DMS 273 (cell line): ENCODE measurements around the gene EIF1.
"Not testable (repeated sequence)": the region's sequence is repeated elsewhere in the genome, so short reads cannot be mapped to it uniquely, and the experiment has no call there.

Source experiments
- DNase-seq: peaks from one replicate; lab custom pipeline; 2025; ENCODE audit not compliant: unreplicated experiment; lab: John Stamatoyannopoulos, UW

EIF1 gene

GRCh38 chr17:41697122-41697962, 8.7 kb downstream of the EIF1 start:
- peak; percentile 60 for DNase-seq

- not testable (repeated sequence) for DNase-seq
Measured at GRCh38 chr17:41700843-41701242, 12.2 kb downstream of the EIF1 start.

DNA sequence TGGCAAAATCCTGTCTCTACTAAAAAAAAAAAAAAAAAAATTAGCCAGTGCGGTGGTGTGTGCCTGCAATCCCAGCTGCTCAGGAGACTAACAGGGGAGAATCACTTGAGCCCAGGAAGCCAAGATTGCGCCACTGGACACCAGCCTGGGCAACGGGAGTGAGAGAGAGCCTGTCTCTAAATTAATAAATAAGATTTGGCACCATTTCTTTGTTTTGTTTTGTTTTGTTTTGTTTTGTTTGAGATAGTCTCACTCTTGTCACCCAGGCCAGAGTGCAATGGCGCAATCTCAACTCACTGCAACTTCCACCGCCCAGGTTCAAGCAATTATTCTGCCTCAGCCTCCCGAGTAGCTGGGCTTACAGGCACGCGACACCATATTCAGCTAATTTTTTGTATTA, 14.0 kb downstream of the EIF1 start:
- no peak for DNase-seq

DNA sequence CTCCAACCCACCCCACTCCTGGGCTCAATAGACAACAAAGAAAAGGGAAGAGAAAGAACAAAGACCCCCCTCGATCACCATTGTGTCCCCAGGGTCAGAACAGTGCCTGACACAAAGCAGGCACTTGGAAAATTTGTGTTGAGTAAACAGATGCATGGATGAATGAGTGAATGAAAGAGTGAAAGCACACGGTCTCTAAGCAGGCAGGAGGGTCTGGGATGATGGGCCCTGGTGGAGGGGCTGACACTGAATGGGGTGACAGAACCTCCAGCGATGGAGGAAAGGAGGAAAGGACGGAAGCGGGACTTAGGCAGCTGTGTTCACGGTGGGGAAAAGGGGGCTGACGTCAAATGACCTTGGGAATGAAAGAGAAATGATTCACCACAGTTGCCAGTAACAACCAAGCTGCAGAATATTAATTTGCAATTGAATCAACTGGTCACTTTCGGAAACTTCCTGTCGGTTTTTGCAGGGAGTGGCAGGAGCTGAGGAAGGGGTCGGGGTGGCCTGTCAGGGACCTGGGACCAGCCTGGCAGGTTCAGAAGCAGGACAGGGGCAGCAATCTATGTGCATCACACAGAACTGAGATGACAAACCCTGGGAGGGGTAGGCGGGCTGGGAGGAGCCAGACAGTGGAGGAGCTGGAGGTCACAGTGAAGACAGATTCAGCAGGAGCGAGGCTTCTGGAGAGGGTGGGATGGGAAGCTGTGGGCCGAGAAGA, 16.7 kb downstream of the EIF1 start:
- DNase-seq: no peak

DNA sequence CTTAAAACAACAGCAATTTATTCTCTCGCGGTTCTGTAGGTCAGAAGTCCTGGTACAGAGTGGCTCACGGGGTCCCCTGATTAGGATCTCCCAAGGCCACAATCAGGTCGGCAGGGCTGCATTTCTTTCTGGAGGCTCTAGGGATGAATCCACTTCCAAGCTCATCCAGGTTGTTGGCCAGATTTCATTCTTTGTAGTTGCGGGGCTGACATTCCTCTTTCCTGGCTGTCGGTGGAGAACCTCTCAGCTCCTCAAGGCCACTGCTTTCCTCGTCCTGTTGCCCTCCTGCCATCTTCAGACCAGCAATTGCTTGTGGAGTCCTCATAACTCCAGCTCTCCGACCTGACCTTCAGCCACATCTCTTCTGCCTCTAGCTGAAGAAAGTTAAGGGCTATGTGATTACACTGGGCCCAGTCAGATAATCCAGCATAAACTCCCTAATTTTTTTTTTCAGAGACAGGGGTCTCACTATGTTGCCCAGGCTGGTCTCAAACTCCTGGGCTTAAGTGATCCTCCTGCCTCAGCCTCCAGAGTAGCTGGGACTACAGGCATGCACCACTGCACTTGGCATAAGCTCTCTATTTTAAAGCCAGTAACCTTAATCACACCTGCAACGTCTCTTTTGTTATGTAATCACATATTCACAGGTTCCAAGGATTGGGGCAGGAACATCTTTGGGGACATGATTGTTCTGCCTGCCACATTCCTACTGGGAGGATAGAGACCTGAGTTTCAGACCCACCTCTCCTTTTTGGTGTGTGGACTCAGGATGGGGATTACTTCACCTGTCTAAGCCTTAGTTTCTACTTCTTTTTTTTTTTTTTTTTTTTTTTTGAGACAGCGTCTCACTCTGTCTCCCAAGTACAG, 19.4 kb downstream of the EIF1 start:
- no peak for DNase-seq

- peak; percentile 55 for DNase-seq
Measured at GRCh38 chr17:41710472-41711090, 21.9 kb downstream of the EIF1 start.

GRCh38 chr17:41711669-41712400, 23.1 kb downstream of the EIF1 start, which contains the start of gene GAST:
TSS of gene GAST (plus strand) at chr17:41712331. CDS start at chr17:41715437, 3,106 bp downstream.
- DNase-seq: no peak

DNA sequence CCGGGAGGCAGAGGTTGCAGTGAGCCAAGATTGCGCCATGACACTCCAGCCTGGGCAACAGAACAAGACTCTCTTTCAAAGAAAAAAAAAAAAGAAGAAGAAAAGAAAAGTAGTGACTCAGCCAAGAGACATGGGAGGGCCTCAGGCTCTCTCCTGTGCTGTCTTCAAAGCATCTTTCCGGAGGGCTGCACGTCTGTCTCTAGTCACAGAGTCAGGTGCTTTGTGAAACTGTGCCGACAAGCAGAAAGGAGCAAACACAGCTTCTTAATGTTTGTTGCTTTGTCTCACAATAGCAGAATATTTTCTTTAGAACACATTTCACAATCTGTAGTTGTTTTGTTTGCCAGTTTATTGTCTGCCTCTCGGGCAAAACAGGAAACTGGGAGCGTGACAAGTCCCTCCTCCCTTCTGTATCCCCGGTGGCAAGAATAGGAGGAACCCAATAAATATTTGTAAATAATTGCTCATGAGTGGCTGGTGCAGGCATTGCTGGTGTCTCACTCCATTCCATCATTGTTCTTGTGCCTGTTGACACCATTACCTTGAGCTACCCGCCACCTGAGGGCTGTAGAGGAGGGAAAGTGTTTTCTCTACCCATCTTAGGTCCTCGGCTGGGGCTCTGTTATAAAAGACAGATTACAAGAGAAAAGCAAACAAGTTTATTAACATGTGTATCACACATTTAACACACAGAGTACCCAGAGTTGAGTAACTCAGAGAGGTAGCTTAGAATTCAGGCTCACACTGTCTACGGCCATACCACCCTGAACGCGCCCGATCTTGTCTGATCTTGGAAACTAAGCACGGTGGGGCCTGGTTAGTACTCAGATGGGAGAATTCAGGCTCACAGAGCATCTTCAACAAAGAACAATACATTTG, 29.0 kb downstream of the EIF1 start:
- DNase-seq: no peak

DNA sequence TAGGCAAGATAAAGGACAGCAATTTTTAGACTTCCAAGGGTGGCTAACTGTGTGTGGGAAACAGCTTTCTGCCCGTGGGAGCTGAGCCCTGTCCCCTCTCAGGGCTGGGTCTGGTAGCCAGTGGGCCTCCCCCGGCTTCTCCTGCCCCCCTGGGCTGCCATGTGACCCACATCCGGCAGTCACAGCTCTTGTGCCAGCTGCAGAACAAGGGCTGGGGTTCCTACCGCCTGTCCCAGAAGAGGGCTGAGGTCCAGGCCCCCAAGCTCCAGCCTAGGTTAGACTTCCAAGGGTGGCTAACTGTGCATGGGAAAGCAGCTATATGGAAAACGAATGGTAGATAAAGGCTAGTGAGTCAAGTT, 29.6 kb downstream of the EIF1 start:
- DNase-seq: no peak

- no peak for DNase-seq
Measured at GRCh38 chr17:41722231-41722630, 33.5 kb downstream of the EIF1 start.

- DNase-seq: no peak
Measured at GRCh38 chr17:41723801-41724475, 35.3 kb downstream of the EIF1 start.

DNA sequence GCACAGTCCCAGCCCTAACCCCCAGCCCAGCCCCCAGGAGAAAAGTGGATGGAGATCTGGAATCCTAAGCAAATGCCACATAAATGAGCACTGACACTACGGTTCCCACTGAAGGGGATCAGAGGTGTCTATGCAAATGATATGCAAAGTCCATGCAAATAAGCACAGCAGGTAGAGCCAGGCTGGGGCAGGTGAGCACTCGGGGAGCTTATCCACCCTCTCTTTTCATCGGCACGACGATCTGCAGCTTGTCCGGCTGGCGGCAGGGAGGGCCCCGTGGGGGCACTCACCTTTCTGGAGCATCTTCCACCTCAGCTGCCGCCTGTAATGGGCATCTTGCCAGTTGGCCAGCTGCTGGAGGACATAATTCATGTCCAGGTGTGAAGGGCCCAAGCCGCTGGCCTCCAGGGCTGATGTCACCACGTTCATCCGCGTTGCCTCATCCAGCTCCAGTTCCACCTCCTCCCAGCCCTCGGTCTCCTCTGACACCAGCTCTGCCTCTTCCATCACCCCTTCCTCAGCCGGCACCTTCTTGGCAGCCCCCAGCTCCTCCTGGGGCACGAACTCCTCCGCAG, 35.9 kb downstream of the EIF1 start:
- no peak for DNase-seq

DNA sequence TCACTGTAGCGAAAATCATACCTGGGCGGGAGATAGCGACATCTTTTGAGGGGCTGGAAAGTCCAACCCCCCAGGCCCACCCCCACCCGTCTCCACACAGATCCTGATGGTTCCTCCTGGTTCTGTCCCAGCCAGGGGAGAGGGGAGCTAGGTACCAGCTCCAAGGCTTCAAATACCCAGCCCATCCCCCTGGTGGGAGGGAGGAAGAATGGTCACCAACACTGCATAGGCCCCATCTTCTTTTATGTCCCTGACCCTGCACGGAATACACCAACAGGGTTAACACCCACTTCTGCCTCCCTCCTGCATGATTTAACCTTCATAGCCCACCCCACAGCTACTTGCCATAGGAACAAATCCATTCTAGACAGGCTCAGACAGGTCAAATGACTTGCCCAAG, 36.4 kb downstream of the EIF1 start:
- DNase-seq: no peak

- no peak for DNase-seq
Measured at GRCh38 chr17:41728056-41728455, 39.4 kb downstream of the EIF1 start.

GRCh38 chr17:41730479-41730878, 41.8 kb downstream of the EIF1 start:
- DNase-seq: peak; percentile 29

DNA sequence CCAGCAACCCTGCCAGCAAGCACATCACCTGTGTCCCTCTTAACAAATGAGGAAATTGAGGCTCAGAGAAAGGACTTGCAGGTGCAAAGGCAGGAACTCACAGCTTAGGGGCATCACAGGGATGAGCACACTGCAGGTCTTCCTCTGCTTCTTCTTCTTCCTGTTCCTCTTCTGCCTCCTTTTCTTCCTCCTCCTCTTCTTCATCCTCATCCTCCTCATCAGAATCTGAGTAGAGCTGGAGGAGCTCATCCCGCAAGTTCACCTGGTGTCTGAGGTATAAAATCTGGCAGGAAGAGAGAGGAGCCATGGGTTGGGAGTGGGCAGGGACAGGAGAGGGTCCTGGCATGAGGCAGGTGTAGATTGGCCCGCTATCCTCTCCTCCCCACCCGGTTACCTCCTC, 43.2 kb downstream of the EIF1 start:
- DNase-seq: no peak

DNA sequence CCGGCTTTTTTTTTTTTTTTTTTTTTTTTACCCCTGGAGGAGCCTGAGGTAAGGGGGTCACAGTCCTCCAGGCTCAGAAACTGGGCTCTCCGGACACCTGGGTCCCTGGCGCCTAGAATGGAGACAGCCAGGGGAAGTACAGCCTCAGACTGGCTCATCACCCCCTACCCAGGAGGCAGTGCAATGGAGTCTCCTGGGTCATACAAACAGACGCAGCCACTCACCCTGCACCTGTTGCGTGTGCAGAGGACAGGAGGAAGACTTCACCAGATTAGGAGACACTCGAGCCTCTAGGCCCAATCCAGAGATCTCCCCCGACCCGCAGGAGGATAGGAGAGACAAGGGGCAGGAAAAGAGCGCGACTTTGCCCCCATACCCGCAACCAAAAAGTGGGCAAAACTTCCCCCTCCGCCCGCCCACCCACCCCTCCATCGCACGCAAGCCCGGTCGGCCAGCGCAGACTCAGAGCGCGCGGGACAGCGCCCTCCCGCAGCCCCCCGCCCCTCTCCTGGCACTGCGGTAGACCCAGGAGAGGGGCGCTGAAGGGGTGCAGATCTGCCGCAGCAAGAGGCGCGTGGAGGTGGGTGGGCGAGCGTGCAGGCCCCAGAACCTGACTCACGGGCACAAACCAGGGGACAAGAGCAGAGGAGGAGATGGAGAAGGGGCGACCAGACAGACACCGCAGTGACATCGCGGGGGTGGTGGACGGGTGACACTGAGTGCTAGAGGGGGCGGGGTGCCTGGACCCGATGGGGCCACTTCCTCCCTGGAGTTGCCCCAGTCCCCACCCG, 44.9 kb downstream of the EIF1 start:
- no peak for DNase-seq
